Right ventricle myocardium superior (tissue), 1 donor: Measurements from ENCODE around the gene ITIH3. TPM values are rescaled to one million over a fixed set of nuclear protein-coding genes. Genes with fewer than 3 reads are reported as not detected.

Experiments
- ATAC-seq: fragments of 200-7000 bp; cut with Tn5 transposase; one replicate; pipeline ENCODE4 v1.9.1; 2020; ENCODE audit warnings: mild to moderate bottlenecking; ENCODE audit not compliant: poor library complexity
- DNase-seq: peaks from one replicate; pipeline ENCODE4 v3.0.0-alpha.2; 2020
- intact Hi-C: fragments of 100-400 bp; cut with DNase I; formaldehyde crosslinking; loops from one replicate; pipeline ENCODE4 v1.11.2; 2022
- total RNA-seq: library from RNA; stranded (reverse); fragmentation: NEBNext Ultra II Directional; extraction: Animal tissue kit (Norgen Biotek cat#: 25700); gene quantifications from one replicate; pipeline ENCODE4 v1.2.1, GENCODE V29; 2021
- donor health status: DM: no; HTN: yes; CAD: no; lungs with severe emphysema.

The ITIH3 gene
- total RNA-seq, 1 donor from 2014 or later: 0.35 TPM

DNA sequence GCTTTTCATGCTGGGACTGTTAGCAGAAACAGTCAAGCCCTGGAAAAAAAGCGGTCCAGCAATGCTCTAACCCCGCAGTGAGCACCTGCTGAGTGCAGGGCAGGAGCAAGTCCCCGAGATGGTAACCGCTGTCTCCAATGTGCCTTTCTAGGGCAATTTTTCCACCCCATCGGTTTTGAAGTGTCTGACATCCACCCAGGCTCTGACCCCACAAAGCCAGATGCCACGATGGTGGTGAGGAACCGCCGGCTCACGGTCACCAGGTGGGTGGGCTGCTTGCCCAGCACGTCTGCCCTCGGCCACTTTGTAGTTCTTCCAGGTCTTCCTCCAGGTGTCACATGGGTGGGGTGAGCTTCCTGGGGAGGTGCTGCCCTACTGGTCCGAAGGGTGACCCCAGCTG is 3.2 kb upstream of the ITIH3 start:
- ATAC-seq (no peak), DNase-seq (no peak)
- intact Hi-C loops: no loop called here

DNA sequence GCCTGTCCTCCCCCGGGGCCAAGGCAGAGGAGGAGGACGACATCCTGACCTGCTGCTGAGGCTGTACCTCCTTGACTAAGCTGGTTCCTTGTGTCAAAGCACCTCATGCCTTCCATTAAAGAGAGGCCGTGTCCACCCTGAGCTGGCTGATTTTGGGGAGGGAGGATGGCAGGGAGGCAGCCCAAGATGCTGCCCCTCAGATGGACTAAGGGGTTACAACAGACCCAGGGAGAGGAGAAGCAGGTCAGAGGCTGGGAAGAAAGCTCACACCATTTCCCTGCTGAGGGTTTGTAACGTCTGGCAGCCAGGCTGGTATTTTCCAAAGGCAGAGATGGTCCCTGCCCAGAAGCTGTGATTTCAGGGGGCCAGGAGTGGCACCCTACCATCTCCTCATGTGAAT is 2.7 kb upstream of the ITIH3 start:
- DNase-seq (no peak), ATAC-seq (no peak)
- intact Hi-C loops: no loop called here

DNA sequence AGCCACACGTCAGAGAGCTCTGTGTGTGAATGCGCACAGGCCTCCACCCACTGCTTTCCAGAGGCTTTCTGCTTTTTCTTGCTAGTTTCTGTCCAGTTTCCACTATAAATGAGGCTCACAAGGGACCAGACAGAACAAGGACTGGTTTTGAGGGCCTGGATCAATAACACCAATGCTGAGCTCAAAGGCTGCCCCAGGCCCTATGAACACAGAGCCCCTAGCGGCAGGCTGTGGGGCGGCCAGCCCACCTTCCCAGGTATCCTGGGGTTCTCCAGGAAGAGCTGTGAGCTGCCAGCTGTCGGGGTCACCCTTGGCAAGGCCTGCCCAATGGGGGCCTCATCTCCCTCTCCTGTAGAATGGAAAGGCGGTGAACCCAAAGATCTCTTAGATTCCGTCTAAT is 2.2 kb upstream of the ITIH3 start:
- ATAC-seq (no peak), DNase-seq (no peak)
- intact Hi-C loops: no loop called here

GRCh38 chr3:52792961-52793695 is 1.5 kb upstream of the ITIH3 start:
- DNase-seq (no peak), ATAC-seq (no peak)
- intact Hi-C loops: no loop called here

GRCh38 chr3:52793702-52794611 is 639 bp upstream of the ITIH3 start:
- no peak for DNase-seq
- ATAC-seq: no peak
- intact Hi-C loops: no loop called here

DNA sequence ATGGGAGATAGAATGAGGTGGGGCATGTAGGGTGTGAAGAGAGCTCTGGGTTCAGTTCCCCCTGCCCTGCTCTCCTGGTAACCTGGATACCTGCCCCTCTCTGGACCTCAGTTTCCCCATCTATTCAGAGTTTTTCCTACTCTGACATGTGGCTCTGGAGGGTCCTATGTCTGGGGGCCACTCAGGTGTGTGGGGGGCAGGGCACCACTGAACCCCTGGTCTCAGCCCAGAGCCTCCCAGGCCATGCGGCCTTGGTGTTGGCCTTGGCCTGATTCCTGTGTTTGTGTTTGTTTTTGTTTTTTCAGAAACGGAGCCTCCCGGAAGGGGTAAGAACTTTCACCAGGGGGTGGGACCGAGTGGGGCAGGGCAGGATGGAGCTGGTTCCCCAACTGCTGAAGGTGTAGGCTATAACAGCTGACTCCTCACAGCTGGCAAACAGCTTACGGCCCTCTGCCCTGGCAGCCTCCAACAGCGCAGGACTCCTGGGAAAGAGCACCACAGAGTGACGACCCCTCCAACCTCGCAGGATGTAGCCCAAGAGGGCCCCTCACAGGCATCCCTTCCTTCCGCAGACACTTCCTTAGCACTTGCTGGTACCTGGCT is 803 bp downstream of the ITIH3 start:
- DNase-seq (no peak), ATAC-seq (no peak)
- intact Hi-C loops: no loop called here

GRCh38 chr3:52796411-52796810 is 1.8 kb downstream of the ITIH3 start:
- DNase-seq (no peak), ATAC-seq (no peak)
- intact Hi-C loops: no loop called here

DNA sequence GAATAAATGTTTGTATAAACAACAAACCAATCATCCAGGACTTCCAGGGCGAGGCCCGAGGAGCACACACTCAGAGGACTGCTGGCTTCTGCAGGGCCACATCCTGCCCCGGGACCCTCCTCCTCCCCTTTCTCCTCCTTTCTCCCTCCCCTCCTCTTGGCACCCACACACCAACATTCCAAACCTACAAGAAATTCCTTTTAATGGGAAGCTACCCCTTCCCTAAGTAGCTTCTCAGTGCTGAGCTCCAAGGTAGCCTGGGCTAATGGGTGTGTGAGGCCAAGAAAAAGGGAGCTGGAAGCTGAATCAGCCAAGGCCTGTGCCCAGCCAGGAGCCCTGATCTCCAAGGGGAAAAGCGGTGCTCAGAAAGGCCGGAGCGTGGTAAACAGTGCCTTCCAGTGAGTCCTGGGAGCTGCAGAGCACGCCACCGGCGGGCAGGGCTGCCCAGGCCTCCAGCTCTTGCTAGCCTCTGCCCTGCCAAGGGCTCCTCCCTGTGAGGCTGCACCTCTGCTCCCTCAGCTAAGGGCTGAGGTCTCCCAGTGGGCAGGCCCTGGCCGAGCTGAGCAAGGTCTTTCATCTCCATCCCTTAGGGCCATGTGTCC is 3.9 kb downstream of the ITIH3 start:
- ATAC-seq (no peak), DNase-seq (no peak)
- intact Hi-C loops: no loop called here

GRCh38 chr3:52798978-52799476 is 4.4 kb downstream of the ITIH3 start:
- no peak for ATAC-seq
- intact Hi-C loops: no loop called here
- DNase-seq: no peak

DNA sequence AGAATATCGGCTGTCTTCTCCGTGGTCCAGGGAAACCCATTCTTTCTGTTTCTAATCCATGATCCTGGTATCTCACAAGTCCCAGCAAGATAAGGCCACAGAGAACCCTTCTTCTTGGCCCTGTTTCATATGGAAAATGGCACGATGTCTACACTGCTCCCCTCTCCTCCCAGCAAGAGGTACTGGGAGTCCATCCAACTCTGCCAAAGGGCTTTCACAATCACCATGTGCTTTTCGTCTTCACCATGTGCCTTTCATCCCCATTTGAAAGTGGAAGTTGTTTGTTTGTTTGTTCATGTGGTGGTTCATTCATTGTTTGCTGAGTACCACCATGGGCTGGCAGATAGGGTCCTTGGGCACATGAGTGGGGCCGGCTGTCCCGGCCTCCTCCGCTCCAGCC is 5.5 kb downstream of the ITIH3 start:
- intact Hi-C loops: no loop called here
- DNase-seq: no peak
- no peak for ATAC-seq

GRCh38 chr3:52801839-52802238 is 7.2 kb downstream of the ITIH3 start:
- DNase-seq (no peak), ATAC-seq (no peak)
- intact Hi-C loops: no loop called here

GRCh38 chr3:52805270-52806039 is 10.9 kb downstream of the ITIH3 start:
- DNase-seq: no peak
- intact Hi-C loops: no loop called here
- no peak for ATAC-seq

- DNase-seq (no peak), ATAC-seq (no peak)
- intact Hi-C loops: no loop called here
Observed at GRCh38 chr3:52809149-52809548, 14.6 kb downstream of the ITIH3 start.

DNA sequence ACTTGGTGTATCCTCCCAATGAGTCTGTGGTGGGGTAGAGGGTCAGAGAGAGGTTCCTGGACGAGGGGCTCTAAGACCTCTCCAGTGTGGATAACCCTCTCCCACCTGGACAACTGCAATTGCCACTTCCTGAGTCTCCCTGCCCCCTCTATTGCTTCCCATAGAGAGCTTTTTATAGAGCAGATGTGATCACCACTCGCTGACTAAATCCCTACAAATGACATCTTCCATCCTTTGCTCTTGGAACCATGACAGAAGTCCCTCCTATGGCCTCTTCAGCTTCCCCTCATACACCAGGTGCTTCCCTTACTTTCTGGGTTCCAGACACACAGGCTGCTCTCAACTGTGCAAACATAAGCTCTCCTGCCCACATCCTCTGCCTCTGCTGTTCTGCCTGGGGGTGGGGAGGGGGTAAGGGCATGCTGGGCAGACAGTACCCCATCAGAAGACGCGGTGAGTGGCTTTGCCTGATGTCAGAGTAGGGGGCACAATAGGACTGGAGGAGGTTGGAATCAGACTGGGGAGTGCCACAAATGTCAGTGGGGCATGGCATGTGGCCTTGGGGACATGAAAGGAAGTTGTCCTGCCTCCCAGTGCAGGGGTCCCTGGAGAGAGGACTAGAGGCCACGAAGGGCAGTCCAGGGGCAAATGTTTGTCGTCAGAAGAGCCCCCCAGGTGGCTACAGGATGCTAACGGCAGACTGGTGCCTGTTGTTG is 15.2 kb downstream of the ITIH3 start:
- DNase-seq (no peak), ATAC-seq (no peak)
- intact Hi-C loops: no loop called here

DNA sequence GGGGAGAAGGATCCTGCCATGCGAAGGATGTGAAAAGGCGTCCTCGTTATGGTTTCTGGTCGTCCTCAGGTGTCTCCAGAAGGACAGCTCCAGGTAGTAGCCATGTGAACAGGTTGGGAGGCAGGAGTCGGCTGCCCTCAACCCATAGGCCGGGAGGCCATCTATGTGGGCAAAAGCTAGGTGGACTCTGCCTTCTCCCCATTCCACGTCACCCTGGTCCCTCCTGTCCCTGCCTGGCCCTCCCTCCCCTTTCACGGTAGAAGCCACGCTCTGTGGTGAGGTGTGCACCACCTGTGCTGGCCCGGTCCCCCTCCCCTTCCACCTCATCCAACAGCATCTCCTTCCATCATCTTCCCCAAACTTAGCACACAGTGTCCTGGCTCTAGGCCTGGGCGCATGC is 16.3 kb downstream of the ITIH3 start:
- no peak for ATAC-seq

GRCh38 chr3:52811452-52812011 is 16.9 kb downstream of the ITIH3 start:
- DNase-seq (no peak), ATAC-seq (no peak)
- intact Hi-C loops: no loop called here

More for the DNA sequence above, 16.3 kb downstream of the ITIH3 start:
- intact Hi-C loops: no loop called here
- no peak for DNase-seq

DNA sequence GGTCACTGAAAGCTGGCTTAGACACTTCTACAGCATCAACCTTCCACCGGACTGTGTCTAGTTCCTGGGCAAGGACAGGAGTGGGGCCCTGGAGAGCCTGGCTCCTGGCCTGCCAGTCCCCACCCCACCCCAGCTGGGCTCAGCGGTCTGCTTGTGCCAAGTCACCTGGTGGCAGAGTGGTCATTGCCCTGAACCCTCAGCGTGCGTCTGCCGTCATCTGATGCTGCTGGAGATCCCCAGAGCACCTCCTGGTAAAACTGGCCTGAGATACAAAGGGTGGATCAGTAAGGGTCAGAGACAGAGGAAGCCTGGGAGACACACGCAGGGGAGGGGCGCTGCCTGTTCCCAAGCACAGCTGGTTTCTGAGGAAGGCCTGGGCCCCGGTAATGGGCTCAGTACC is 19.2 kb downstream of the ITIH3 start:
- DNase-seq (no peak), ATAC-seq (no peak)
- intact Hi-C loops: no loop called here

GRCh38 chr3:52816199-52816598 is 21.6 kb downstream of the ITIH3 start:
- ATAC-seq (no peak), DNase-seq (no peak)
- intact Hi-C loops: no loop called here
